GM12801 (cell line): ENCODE results near the gene FCHSD2.

ENCODE experiments used
- CTCF ChIP-seq: IDR thresholded peaks from one replicate; pipeline ENCODE4 v1.5.1; 2011; ENCODE audit warnings: control low read depth; ENCODE audit not compliant: insufficient read length; ENCODE audit errors: extremely low read depth

FCHSD2 gene

GRCh38 chr11:72958791-72959190 is 183.3 kb downstream of the FCHSD2 start:
- TF ChIP-seq CTCF: no peak

- TF ChIP-seq CTCF: no peak
Measured at GRCh38 chr11:72955466-72955865, 186.7 kb downstream of the FCHSD2 start.

GRCh38 chr11:72954860-72955259 is 187.3 kb downstream of the FCHSD2 start:
- no peak for TF ChIP-seq CTCF

DNA sequence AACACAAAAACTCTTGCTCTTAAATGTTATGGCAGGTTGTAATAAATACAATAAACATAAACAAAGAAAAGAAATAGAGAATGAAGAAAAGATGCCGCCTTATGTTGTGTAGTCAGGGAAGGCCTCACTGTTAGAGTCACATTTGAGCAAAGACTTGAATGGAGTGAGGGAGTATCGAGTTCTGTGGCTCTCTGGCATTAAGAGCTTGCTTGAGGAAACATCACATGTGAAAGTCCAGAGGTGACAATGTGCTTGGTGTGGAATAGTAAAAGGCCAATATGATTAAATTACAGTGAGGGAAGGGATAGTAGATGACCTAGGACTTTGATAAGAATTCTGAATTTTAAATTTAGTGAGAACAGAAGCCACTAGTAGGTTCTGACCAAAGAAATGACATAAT is 188.5 kb downstream of the FCHSD2 start:
- TF ChIP-seq CTCF: no peak

DNA sequence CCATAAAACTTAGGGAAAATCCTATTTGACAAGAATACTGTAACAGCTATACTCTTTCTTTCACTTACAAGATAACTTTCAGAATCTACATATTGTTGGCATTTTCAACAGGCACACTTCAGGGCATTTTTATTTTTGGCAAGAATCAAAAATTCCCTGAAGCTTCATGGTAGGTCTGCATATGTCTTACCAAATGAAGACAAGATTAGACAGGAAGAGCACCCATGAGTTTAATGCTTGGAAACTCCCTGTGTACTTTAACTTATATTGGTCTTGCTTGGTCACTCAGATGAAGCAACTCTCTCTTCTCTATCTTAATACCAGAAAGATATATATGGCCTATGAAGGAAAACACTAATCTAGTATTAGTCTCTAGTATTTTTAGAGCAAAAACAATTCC is 190.2 kb downstream of the FCHSD2 start:
- no peak for TF ChIP-seq CTCF

- TF ChIP-seq CTCF: no peak
Measured at GRCh38 chr11:72951193-72951592, 190.9 kb downstream of the FCHSD2 start.

DNA sequence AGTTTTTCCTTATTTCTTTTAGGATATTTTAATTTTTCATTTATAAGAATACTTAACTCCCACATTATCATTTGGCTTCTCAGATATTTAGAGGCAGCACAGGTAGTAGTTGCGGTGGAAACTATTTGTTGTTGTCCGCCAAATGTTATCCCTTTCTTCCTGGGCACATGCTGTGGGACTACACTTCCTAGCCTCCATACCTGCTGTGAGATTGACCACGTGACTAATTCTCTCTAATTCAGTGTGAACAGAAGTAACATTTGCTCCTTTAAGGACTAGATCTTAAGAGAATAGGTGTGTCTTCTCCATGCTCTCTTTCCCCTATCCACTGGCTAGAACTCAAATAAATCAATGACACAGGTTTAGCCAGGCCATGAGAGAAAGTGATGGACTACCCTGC is 191.4 kb downstream of the FCHSD2 start:
- TF ChIP-seq CTCF: no peak

DNA sequence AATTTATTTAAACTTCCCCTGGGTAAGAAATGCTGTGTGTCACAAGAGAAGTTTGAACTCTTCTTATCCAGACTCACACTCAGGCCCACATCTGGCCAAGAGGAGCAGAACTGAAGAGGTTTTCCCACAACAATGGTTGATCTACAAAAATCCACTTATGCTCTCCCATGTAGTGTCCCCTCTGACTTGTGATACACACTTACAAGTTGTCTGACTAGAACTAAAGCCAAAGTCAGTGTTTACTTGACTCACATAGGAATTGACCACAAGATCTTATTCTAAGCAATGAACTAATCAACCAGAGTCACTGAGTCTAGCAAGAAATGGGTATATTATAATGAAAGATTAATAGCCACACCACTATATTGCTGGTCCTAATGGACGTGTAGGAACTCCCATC is 194.9 kb downstream of the FCHSD2 start:
- TF ChIP-seq CTCF: no peak
